Panc1 (cell line): ENCODE data around the gene CDHR5.

Source experiments
- CTCF ChIP-seq: fragments of 450-650 bp; IDR thresholded peaks from 2 replicates; pipeline ENCODE4 v1.5.1; 2017; ENCODE audit warnings: mild to moderate bottlenecking
- REST ChIP-seq, 2 experiments: IDR thresholded peaks; 2 replicates each; pipeline ENCODE4 v1.6.1; 2011 to 2012; ENCODE audit warnings: low read depth in 2 of 2, control low read depth in 1 of 2, low read length in 1 of 2, mild to moderate bottlenecking in 1 of 2, moderate library complexity in 1 of 2; ENCODE audit not compliant: insufficient read depth in 1 of 2

- TF ChIP-seq CTCF (no peak), REST (IDR thresholded peaks at IDR 0.05; ENCODE audit: insufficient read depth in 1 of 2, low read depth in 2 of 2, low read length in 1 of 2) (no peak)
These were observed 38.1 kb downstream of the CDHR5 start for GRCh38 chr11:586376-587316.
